K562 (cell line): Measurements from ENCODE around the gene RIOK3. TPM values are rescaled to one million over a fixed set of nuclear protein-coding genes. Genes with fewer than 3 reads are reported as not detected.
A peak's percentile ranks its signal among the peaks of the same experiment; 100 is the strongest.

Experiments used
- FIP1L1 ChIP-seq: fragments of 200-400 bp; formaldehyde crosslinking; IDR thresholded peaks from 2 replicates; pipeline ENCODE4 v1.6.1; 2018; ENCODE audit warnings: mild to moderate bottlenecking, low read depth, low read length; ENCODE audit not compliant: poor library complexity, severe bottlenecking
- MEIS2 ChIP-seq: fragments of 450-650 bp; IDR thresholded peaks from 2 replicates; pipeline ENCODE4 v1.6.1; 2014; ENCODE audit warnings: mild to moderate bottlenecking; ENCODE audit not compliant: partially characterized antibody
- NBN ChIP-seq: fragments of 450-650 bp; IDR thresholded peaks from 2 replicates; pipeline ENCODE4 v1.6.1; 2016; ENCODE audit warnings: low read depth, mild to moderate bottlenecking
- NCOA1 ChIP-seq: fragments of 450-650 bp; IDR thresholded peaks from 2 replicates; pipeline ENCODE4 v1.6.1; 2016; ENCODE audit warnings: low read depth
- PHB ChIP-seq: fragments of 250-450 bp; sonication (Bioruptor Pico); IDR thresholded peaks from 2 replicates; pipeline ENCODE4 v1.5.0; 2021
- SMARCC2 ChIP-seq: fragments of 450-650 bp; IDR thresholded peaks from 2 replicates; pipeline ENCODE4 v1.6.1; 2017; ENCODE audit warnings: antibody characterized with exemption, moderate library complexity, mild to moderate bottlenecking, low read depth
- SRSF7 ChIP-seq: fragments of 200-400 bp; formaldehyde crosslinking; optimal IDR thresholded peaks from 2 replicates; pipeline ENCODE3; 2017; ENCODE audit warnings: mild to moderate bottlenecking, low read depth, low read length
- TCF7 ChIP-seq: sonication (generic); IDR thresholded peaks from 2 replicates; pipeline ENCODE4 v1.6.1; 2016; ENCODE audit warnings: antibody characterized with exemption, borderline replicate concordance
- ZNF717 ChIP-seq: fragments of 250-450 bp; sonication (Bioruptor Pico); IDR thresholded peaks from 2 replicates; pipeline ENCODE4 v1.5.0; 2021
- ZNF766 ChIP-seq: fragments of 200-800 bp; sonication (Bioruptor generic); conservative IDR thresholded peaks from 2 replicates; pipeline ENCODE4 v1.6.1; 2016; ENCODE audit warnings: missing genetic modification characterization, missing compliant biosample characterization
- polyA plus RNA-seq, 8 experiments: library from polyadenylated mRNA; depleted of rRNA in 4 of 8; stranded (reverse) in 5 of 8; unstranded in 3 of 8; fragments of >200 nt; fragmentation: Nextera tagmentation in 2 of 8; fragmentation: Illumina TruSeq in 1 of 8; extraction: Ambion mirVana in 2 of 8; extraction: Trizol in 1 of 8; gene quantifications; 2 replicates each; pipeline versions ENCODE4 v1.2.1 to v1.2.3, GENCODE V29; 2011 to 2014; ENCODE audit warnings: inconsistent platforms in 1 of 8, missing spikeins in 1 of 8
- total RNA-seq, 7 experiments: library from RNA; depleted of rRNA in 6 of 7; stranded (reverse); fragments of >200 nt in 6 of 7; fragmentation: Illumina TruSeq in 2 of 7; extraction: Trizol in 2 of 7; gene quantifications; 2 replicates each; pipeline versions ENCODE4 v1.2.1 to v1.2.3, GENCODE V29; 2011 to 2021; ENCODE audit warnings: low replicate concordance in 1 of 7
- TF ChIP-seq, protein P1 (sequence below): fragments of 250-450 bp; sonication (Bioruptor Pico); IDR thresholded peaks from 2 replicates; pipeline ENCODE4 v1.8.0; 2022; ENCODE audit warnings: inconsistent platforms, mild to moderate bottlenecking, moderate library complexity, borderline replicate concordance
- TF ChIP-seq, protein P2 (sequence below): fragments of 450-650 bp; formaldehyde crosslinking; IDR thresholded peaks from 2 replicates; pipeline ENCODE4 v1.4.0; 2020; ENCODE audit warnings: mild to moderate bottlenecking, moderate library complexity
- TF ChIP-seq, protein P3 (sequence below), 2 experiments: fragments of 150-350 bp in 1 of 2; IDR thresholded peaks; 2 replicates each; pipeline ENCODE4 v1.6.1; 2012 to 2016; ENCODE audit warnings: low read depth in 2 of 2, low read length in 2 of 2, mild to moderate bottlenecking in 1 of 2, moderate library complexity in 1 of 2
- TF ChIP-seq, protein P4 (sequence below), 2 experiments: fragments of 450-650 bp; conservative IDR thresholded peaks; 2 replicates each; pipeline ENCODE4 v1.6.1; 2017; ENCODE audit warnings: mild to moderate bottlenecking in 2 of 2, moderate library complexity in 2 of 2

RIOK3 gene
- total and polyA plus RNA-seq, 9 of the 15 experiments (the other 6 are each of a cell fraction or from before 2014, with no cell fraction given), result 21.4 to 89.5 (median 62.9) TPM

DNA sequence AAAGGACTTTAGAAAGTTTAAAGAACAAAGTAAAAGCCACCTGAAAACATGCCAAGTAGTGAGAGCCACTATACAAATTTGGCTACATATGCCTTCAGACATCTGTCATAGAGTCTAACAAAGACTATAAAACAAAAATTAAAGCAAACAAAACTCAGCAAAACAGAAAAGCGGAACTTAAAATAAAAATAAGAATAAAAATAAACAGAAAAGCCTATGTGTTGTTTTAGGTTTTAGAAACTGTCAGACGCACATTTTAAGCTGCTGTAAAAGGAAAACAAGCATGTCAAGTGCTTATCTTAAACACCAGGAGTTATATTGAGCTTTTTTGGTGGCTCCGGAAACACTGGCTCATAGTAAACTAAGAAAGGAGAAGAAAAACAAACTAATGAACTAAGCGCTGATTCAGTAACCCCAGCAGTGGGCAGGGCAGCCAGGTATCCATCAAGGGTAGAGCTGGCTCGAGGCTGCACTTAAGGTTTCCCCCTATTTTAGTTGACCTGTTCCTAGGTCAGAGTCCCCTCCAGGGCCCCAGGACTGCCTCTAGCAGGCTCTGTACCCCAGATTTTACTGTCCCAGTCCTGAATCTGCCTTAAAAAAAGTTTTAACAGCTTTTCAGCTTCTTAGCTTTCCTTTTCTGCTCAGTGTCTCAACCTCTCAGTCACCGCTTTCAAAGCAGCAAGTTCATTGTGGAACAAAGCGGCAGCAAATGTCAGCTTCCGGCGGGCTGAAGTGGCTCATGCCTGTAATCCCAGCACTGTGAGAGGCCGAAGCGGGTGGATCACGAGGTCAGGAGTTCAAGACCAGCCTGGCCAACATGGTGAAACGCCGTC is 34.9 kb downstream of the RIOK3 start (continued):
- TF ChIP-seq SMARCC2, result peak; percentile 84
- TF ChIP-seq, protein P1, sequence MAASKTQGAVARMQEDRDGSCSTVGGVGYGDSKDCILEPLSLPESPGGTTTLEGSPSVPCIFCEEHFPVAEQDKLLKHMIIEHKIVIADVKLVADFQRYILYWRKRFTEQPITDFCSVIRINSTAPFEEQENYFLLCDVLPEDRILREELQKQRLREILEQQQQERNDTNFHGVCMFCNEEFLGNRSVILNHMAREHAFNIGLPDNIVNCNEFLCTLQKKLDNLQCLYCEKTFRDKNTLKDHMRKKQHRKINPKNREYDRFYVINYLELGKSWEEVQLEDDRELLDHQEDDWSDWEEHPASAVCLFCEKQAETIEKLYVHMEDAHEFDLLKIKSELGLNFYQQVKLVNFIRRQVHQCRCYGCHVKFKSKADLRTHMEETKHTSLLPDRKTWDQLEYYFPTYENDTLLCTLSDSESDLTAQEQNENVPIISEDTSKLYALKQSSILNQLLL (CRISPR knock-in tag), result no peak
- TF ChIP-seq PHB, result no peak
- TF ChIP-seq MEIS2, result peak; percentile 57
- TF ChIP-seq ZNF717 (CRISPR knock-in tag), result no peak
- TF ChIP-seq ZNF766, result 0 out of 2 replicates have a peak, but pooled peaks have one; percentile 15
- TF ChIP-seq SRSF7, result no peak
- TF ChIP-seq, protein P2, sequence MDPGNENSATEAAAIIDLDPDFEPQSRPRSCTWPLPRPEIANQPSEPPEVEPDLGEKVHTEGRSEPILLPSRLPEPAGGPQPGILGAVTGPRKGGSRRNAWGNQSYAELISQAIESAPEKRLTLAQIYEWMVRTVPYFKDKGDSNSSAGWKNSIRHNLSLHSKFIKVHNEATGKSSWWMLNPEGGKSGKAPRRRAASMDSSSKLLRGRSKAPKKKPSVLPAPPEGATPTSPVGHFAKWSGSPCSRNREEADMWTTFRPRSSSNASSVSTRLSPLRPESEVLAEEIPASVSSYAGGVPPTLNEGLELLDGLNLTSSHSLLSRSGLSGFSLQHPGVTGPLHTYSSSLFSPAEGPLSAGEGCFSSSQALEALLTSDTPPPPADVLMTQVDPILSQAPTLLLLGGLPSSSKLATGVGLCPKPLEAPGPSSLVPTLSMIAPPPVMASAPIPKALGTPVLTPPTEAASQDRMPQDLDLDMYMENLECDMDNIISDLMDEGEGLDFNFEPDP, result no peak
- TF ChIP-seq TCF7, result no peak
- 0 out of 2 replicates have a peak, but pooled peaks have one; percentile 53 for TF ChIP-seq NBN
- peak; percentile 71; the same call in 1 of the 2 replicates for TF ChIP-seq NCOA1
- TF ChIP-seq, protein P3, sequence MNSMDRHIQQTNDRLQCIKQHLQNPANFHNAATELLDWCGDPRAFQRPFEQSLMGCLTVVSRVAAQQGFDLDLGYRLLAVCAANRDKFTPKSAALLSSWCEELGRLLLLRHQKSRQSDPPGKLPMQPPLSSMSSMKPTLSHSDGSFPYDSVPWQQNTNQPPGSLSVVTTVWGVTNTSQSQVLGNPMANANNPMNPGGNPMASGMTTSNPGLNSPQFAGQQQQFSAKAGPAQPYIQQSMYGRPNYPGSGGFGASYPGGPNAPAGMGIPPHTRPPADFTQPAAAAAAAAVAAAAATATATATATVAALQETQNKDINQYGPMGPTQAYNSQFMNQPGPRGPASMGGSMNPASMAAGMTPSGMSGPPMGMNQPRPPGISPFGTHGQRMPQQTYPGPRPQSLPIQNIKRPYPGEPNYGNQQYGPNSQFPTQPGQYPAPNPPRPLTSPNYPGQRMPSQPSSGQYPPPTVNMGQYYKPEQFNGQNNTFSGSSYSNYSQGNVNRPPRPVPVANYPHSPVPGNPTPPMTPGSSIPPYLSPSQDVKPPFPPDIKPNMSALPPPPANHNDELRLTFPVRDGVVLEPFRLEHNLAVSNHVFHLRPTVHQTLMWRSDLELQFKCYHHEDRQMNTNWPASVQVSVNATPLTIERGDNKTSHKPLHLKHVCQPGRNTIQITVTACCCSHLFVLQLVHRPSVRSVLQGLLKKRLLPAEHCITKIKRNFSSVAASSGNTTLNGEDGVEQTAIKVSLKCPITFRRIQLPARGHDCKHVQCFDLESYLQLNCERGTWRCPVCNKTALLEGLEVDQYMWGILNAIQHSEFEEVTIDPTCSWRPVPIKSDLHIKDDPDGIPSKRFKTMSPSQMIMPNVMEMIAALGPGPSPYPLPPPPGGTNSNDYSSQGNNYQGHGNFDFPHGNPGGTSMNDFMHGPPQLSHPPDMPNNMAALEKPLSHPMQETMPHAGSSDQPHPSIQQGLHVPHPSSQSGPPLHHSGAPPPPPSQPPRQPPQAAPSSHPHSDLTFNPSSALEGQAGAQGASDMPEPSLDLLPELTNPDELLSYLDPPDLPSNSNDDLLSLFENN (IDR thresholded peaks at IDR 0.05; ENCODE audit: low read depth in 2 of 2, low read length in 2 of 2), result peak in 1 of 2 experiments; percentile 59; a peak in 1 of 4 replicates
- TF ChIP-seq FIP1L1, result no peak
- TF ChIP-seq, protein P4, sequence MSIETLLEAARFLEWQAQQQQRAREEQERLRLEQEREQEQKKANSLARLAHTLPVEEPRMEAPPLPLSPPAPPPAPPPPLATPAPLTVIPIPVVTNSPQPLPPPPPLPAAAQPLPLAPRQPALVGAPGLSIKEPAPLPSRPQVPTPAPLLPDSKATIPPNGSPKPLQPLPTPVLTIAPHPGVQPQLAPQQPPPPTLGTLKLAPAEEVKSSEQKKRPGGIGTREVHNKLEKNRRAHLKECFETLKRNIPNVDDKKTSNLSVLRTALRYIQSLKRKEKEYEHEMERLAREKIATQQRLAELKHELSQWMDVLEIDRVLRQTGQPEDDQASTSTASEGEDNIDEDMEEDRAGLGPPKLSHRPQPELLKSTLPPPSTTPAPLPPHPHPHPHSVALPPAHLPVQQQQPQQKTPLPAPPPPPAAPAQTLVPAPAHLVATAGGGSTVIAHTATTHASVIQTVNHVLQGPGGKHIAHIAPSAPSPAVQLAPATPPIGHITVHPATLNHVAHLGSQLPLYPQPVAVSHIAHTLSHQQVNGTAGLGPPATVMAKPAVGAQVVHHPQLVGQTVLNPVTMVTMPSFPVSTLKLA (conservative IDR thresholded peaks at IDR 0.05), result peak; percentile 77 to 91
